ENCODE data around the gene CNOT2. TPM values are rescaled to one million over a fixed set of nuclear protein-coding genes. Genes with fewer than 3 reads are reported as not detected.

CNOT2 gene
- total RNA-seq, 3 donors from 2014 or later (not counting 1 experiment from before 2014, with no cell fraction given): 160 to 178 (median 173) TPM

GRCh38 chr12:70254846-70255245, 11.6 kb downstream of the CNOT2 start:
- Mint-ChIP-seq H3K9me3 (no peaks in the 10 kb centered on the region), H3K27me3 (ENCODE audit: low read depth in 2 of 2) (no peaks in the 10 kb centered on the region), H3K4me3 (no peak overlapping the region), H3K27ac (peak overlapping the region; percentile 13 to 63), H3K4me1 (peaks cover 65 to 77% of the 10 kb centered on the region in 2 donors), H3K36me3 (no peaks in the 10 kb centered on the region)
- ATAC-seq (no peak), DNase-seq (no peak)
- WGBS (ENCODE audit: insufficient coverage): 95% methylated on average over 5 of the region's 5 CpGs
- Histone ChIP-seq H3K36me3 (ENCODE audit: control insufficient read depth, insufficient read depth, low read length) (no peaks in the 10 kb centered on the region), H3K4me1 (ENCODE audit: control insufficient read depth, insufficient read depth, low read length) (no peaks in the 10 kb centered on the region), H3K27ac (ENCODE audit: low read length) (no peak overlapping the region), H3K4me3 (ENCODE audit: low read length) (no peak overlapping the region), H3K9me3 (ENCODE audit: control insufficient read depth, insufficient read depth, low read length) (no peaks in the 10 kb centered on the region), H3K27me3 (ENCODE audit: control insufficient read depth, insufficient read depth, low read length) (no peaks in the 10 kb centered on the region)
- TF ChIP-seq, protein P1, sequence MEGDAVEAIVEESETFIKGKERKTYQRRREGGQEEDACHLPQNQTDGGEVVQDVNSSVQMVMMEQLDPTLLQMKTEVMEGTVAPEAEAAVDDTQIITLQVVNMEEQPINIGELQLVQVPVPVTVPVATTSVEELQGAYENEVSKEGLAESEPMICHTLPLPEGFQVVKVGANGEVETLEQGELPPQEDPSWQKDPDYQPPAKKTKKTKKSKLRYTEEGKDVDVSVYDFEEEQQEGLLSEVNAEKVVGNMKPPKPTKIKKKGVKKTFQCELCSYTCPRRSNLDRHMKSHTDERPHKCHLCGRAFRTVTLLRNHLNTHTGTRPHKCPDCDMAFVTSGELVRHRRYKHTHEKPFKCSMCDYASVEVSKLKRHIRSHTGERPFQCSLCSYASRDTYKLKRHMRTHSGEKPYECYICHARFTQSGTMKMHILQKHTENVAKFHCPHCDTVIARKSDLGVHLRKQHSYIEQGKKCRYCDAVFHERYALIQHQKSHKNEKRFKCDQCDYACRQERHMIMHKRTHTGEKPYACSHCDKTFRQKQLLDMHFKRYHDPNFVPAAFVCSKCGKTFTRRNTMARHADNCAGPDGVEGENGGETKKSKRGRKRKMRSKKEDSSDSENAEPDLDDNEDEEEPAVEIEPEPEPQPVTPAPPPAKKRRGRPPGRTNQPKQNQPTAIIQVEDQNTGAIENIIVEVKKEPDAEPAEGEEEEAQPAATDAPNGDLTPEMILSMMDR (IDR thresholded peaks at IDR 0.05): no peak
- intact Hi-C loops (cut with micrococcal nuclease): no loop called here

DNA sequence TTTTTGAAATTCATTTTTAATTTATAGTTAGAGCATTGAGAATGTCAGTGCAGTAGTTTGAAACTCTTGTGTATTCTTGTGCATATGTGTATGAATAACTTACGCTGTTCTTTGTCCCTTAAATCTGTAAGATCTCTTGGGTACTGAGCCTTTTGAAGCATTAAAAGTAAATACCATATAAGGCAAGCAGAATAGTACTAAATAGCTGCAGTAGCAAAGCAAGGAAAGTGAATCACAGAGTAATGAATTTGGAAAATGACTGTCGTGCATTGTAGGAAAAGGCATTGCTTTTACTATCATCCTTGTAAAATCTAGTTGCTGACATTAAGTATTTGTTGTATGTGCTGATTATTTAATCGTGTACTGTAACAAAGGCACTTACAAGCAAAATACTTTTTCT, 12.1 kb downstream of the CNOT2 start:
- peak overlapping the region; percentile 13 to 63 for H3K27ac Mint-ChIP-seq
- no peak for ATAC-seq
- intact Hi-C loops (cut with micrococcal nuclease): no loop called here
- no peak overlapping the region for H3K4me3 Mint-ChIP-seq
- Histone ChIP-seq H3K27ac (ENCODE audit: low read length) (no peak overlapping the region), H3K27me3 (ENCODE audit: control insufficient read depth, insufficient read depth, low read length) (no peaks in the 10 kb centered on the region), H3K4me3 (ENCODE audit: low read length) (no peak overlapping the region), H3K4me1 (ENCODE audit: control insufficient read depth, insufficient read depth, low read length) (no peaks in the 10 kb centered on the region), H3K36me3 (ENCODE audit: control insufficient read depth, insufficient read depth, low read length) (no peaks in the 10 kb centered on the region), H3K9me3 (ENCODE audit: control insufficient read depth, insufficient read depth, low read length) (no peaks in the 10 kb centered on the region)
- WGBS (ENCODE audit: insufficient coverage): 67% methylated on average over 2 of the region's 3 CpGs
- TF ChIP-seq, protein P1 (IDR thresholded peaks at IDR 0.05): no peak
- peaks cover 64 to 77% of the 10 kb centered on the region in 2 donors for H3K4me1 Mint-ChIP-seq
- H3K36me3 Mint-ChIP-seq: no peaks in the 10 kb centered on the region
- no peak for DNase-seq
- no peaks in the 10 kb centered on the region for H3K9me3 Mint-ChIP-seq
- no peaks in the 10 kb centered on the region for H3K27me3 Mint-ChIP-seq (ENCODE audit: low read depth in 2 of 2)

DNA sequence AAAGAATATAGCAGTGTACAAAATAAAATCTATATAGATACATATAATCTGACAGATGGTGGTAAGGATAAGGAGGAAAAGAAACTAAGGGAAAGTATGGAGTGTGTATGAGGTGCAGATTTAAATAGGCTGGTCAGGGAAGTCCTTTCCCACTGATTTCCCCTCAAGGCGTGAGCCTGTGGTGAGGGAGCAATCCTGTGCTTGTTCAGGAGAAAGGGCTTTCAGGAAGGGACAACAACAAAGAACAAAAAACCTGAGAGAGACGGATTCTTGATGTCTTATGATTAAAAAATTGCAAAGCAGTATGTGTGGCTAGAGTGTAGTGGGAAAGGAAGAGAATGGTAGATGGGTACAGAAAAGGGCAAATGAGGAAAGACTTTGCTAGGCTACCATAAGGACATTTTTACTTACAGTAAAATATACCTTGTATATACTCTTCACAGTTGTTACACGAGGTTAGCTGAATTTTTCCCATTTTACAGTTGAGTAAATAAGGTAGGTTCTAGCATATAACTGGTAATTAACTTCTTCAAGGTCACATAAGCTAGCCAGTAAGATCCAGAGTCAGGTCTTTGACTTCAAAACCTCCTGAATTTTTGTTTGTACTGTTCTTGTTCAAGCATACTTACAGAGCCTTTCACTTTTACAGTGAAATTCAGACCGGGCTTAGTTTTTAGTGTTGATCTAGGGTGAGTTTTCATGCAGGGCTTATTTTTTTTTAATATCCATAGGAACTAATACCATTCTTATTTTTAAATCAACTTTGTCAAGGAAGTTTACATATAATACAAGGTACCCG, 15.6 kb downstream of the CNOT2 start:
- ATAC-seq (peak in 1 of 3 donors; percentile 18), DNase-seq (no peak)
- TF ChIP-seq, protein P1 (IDR thresholded peaks at IDR 0.05): no peak
- Histone ChIP-seq H3K27ac (ENCODE audit: low read length) (no peak overlapping the region), H3K4me1 (ENCODE audit: control insufficient read depth, insufficient read depth, low read length) (no peaks in the 10 kb centered on the region), H3K9me3 (ENCODE audit: control insufficient read depth, insufficient read depth, low read length) (peaks cover 2% of the 10 kb centered on the region), H3K36me3 (ENCODE audit: control insufficient read depth, insufficient read depth, low read length) (no peaks in the 10 kb centered on the region), H3K27me3 (ENCODE audit: control insufficient read depth, insufficient read depth, low read length) (no peaks in the 10 kb centered on the region), H3K4me3 (ENCODE audit: low read length) (no peak overlapping the region)
- Mint-ChIP-seq H3K4me3 (no peak overlapping the region), H3K36me3 (no peaks in the 10 kb centered on the region), H3K27ac (peak overlapping the region; percentile 9 to 50), H3K9me3 (no peaks in the 10 kb centered on the region), H3K4me1 (peaks cover 73 to 78% of the 10 kb centered on the region in 2 donors), H3K27me3 (ENCODE audit: low read depth in 2 of 2) (no peaks in the 10 kb centered on the region)
- 79% methylated on average over 3 of the region's 5 CpGs for WGBS (ENCODE audit: insufficient coverage)
- intact Hi-C loops (cut with micrococcal nuclease): no loop called here
